Endothelial cell of umbilical vein (primary cell): ENCODE data around the gene GRAMD4. TPM values are rescaled to one million over a fixed set of nuclear protein-coding genes. Genes with fewer than 3 reads are reported as not detected.

ENCODE experiments used
- BruUV-seq: library from RNA; stranded (reverse); fragments of 400-500 nt; replicated peaks from 2 replicates; lab custom pipeline; 2021; lab: Mats Ljungman, UMichigan
- CTCF ChIA-PET: fragments of 300-600, 350-600 bp; sonication (Branson Sonifier 250); formaldehyde crosslinking; loops from one replicate; lab custom pipeline; 2021; ENCODE audit warnings: antibody characterized with exemption, inconsistent platforms; lab: Charles Lee
- POLR2A ChIA-PET: fragments of 300-600, 350-600 bp; sonication (Branson Sonifier 250); formaldehyde crosslinking; loops from one replicate; lab custom pipeline; 2021; ENCODE audit warnings: antibody characterized with exemption, inconsistent platforms; lab: Charles Lee
- DNase-seq: peaks from one replicate; pipeline ENCODE4 v3.0.0-alpha.2; 2011; ENCODE audit warnings: low read depth, low spot score
- FAIRE-seq: peaks from 2 replicates; lab custom pipeline; 2011; peaks lifted over from hg19 to GRCh38; lab: Jason Lieb, UNC
- H2AFZ ChIP-seq: 2 replicates; pipeline ENCODE4 v1.6.0; 2012; ENCODE audit warnings: low read depth, low read length, control low read depth, inconsistent platforms
- H3K27ac ChIP-seq: 2 replicates; pipeline ENCODE4 v1.5.1; 2011; ENCODE audit warnings: low read depth, mild to moderate bottlenecking, control low read depth, low read length, moderate library complexity; ENCODE audit not compliant: insufficient read depth
- H3K27me3 ChIP-seq, 2 experiments: 2 replicates each; pipeline versions ENCODE4 v1.6.0 to v1.6.1; 2011; ENCODE audit warnings: low read length in 2 of 2, mixed read lengths in 1 of 2; ENCODE audit not compliant: control insufficient read depth in 2 of 2, insufficient read depth in 2 of 2
- H3K36me3 ChIP-seq, 2 experiments: 2 replicates in 1 of 2; 3 replicates in 1 of 2; pipeline ENCODE4 v1.5.1; 2011; ENCODE audit warnings: low read length in 2 of 2, mild to moderate bottlenecking in 1 of 2, moderate library complexity in 1 of 2; ENCODE audit not compliant: control insufficient read depth in 2 of 2, insufficient read depth in 2 of 2; ENCODE audit errors: extremely low read depth in 1 of 2
- H3K4me1 ChIP-seq: 3 replicates; pipeline ENCODE4 v1.5.1; 2011; ENCODE audit warnings: mild to moderate bottlenecking, low read length; ENCODE audit not compliant: control insufficient read depth, insufficient read depth; ENCODE audit errors: extremely low read depth
- H3K4me2 ChIP-seq: 2 replicates; pipeline ENCODE4 v1.6.1; 2011; ENCODE audit warnings: low read length, control low read depth, mixed read lengths; ENCODE audit not compliant: insufficient read depth
- H3K4me3 ChIP-seq, 3 experiments: fragments of 200-600 bp in 1 of 3; sonication (generic), shearing (Covaris generic) in 1 of 3; replicated peaks in 1 of 3; 2 replicates each; pipeline ENCODE4 v1.5.1; 2011 to 2016; ENCODE audit warnings: control low read depth in 3 of 3, low read length in 3 of 3, mild to moderate bottlenecking in 2 of 3, inconsistent platforms in 1 of 3, low read depth in 1 of 3, moderate library complexity in 1 of 3; ENCODE audit not compliant: insufficient read depth in 1 of 3
- H3K79me2 ChIP-seq: 2 replicates; pipeline ENCODE4 v1.6.0; 2012; ENCODE audit warnings: low read length, inconsistent platforms; ENCODE audit not compliant: control insufficient read depth, insufficient read depth
- H3K9ac ChIP-seq: replicated peaks from 2 replicates; pipeline ENCODE3; 2011; ENCODE audit warnings: low read length, control low read depth; ENCODE audit not compliant: insufficient read depth; ENCODE audit errors: extremely low read depth
- H3K9me1 ChIP-seq: replicated peaks from 3 replicates; pipeline ENCODE4 v1.6.0; 2011; ENCODE audit warnings: mild to moderate bottlenecking, low read length; ENCODE audit not compliant: control insufficient read depth, insufficient read depth; ENCODE audit errors: extremely low read depth
- H3K9me3 ChIP-seq: replicated peaks from 2 replicates; pipeline ENCODE4 v1.5.1; 2012; ENCODE audit warnings: low read length, inconsistent platforms; ENCODE audit not compliant: control insufficient read depth, insufficient read depth
- H4K20me1 ChIP-seq: replicated peaks from 2 replicates; pipeline ENCODE3; 2011; ENCODE audit warnings: mild to moderate bottlenecking, low read length; ENCODE audit not compliant: control insufficient read depth, insufficient read depth; ENCODE audit errors: extremely low read depth
- EZH2 ChIP-seq: IDR thresholded peaks from 2 replicates; pipeline ENCODE4 v1.6.1; 2012; ENCODE audit warnings: borderline replicate concordance, low read depth, mild to moderate bottlenecking, moderate library complexity, low read length, inconsistent platforms; ENCODE audit not compliant: severe bottlenecking
- FOS ChIP-seq: IDR thresholded peaks from 2 replicates; pipeline ENCODE4 v1.6.1; 2011; ENCODE audit warnings: mild to moderate bottlenecking, low read length, moderate library complexity, borderline replicate concordance; ENCODE audit not compliant: insufficient read depth
- GATA2 ChIP-seq: IDR thresholded peaks from 2 replicates; pipeline ENCODE4 v1.7.0; 2011; ENCODE audit warnings: low read depth, mild to moderate bottlenecking, moderate library complexity, mixed read lengths, low read length; ENCODE audit not compliant: insufficient read length, insufficient read depth
- JUN ChIP-seq: IDR thresholded peaks from 2 replicates; pipeline ENCODE4 v1.6.1; 2011; ENCODE audit warnings: borderline replicate concordance, low read depth; ENCODE audit not compliant: insufficient read length, insufficient read depth
- MYC ChIP-seq: IDR thresholded peaks from one replicate; pipeline ENCODE4 v1.6.1; 2011; ENCODE audit warnings: mild to moderate bottlenecking, low read depth, low read length
- POLR2A ChIP-seq: IDR thresholded peaks from 2 replicates; pipeline ENCODE4 v1.6.1; 2012; ENCODE audit warnings: low read depth, mild to moderate bottlenecking, control low read depth, low read length
- POLR2AphosphoS5 ChIP-seq: IDR thresholded peaks from 2 replicates; pipeline ENCODE4 v1.6.1; 2012; ENCODE audit warnings: low read depth, mild to moderate bottlenecking, control low read depth, low read length, moderate library complexity; ENCODE audit not compliant: insufficient read depth
- dilution Hi-C: fragments of 300-500 bp; cut with MboI; formaldehyde crosslinking; loops from one replicate; pipeline ENCODE4 v1.15.0; 2019; ENCODE audit warnings: low sequenced_read_pairs; ENCODE audit not compliant: extremely low pct_ligation_motif_present
- intact Hi-C: fragments of 100-400 bp; cut with micrococcal nuclease; formaldehyde crosslinking; loops from one replicate; pipeline ENCODE4 v1.10.0; 2022
- polyA plus RNA-seq, 4 experiments: library from polyadenylated mRNA; depleted of rRNA in 3 of 4; stranded (reverse) in 3 of 4; unstranded in 1 of 4; fragments of >200 nt; gene quantifications; 2 replicates each; pipeline versions ENCODE4 v1.2.1 to v1.2.3, GENCODE V29; 2011 to 2012; ENCODE audit warnings: missing spikeins in 1 of 4
- total RNA-seq: library from RNA; stranded (reverse); gene quantifications from 2 replicates; pipeline ENCODE4 v1.2.3, GENCODE V29; 2021
- TF ChIP-seq, protein P1 (sequence below), 2 donors: IDR thresholded peaks; 1 replicate in 1 of 2; 2 replicates in 1 of 2; pipeline ENCODE4 v1.5.1; 2011; ENCODE audit warnings: low read length in 2 of 2, mild to moderate bottlenecking in 2 of 2, moderate library complexity in 2 of 2, control low read depth in 1 of 2, inconsistent platforms in 1 of 2, low read depth in 1 of 2; ENCODE audit not compliant: insufficient read depth in 1 of 2; ENCODE audit errors: extremely low read depth in 1 of 2
- TF ChIP-seq, protein P2 (sequence below): IDR thresholded peaks from 2 replicates; pipeline ENCODE4 v1.6.1; 2011; ENCODE audit not compliant: insufficient read depth, insufficient read length

Gene GRAMD4
- total and polyA plus RNA-seq, 2 donors (not counting 3 experiments of a cell fraction or from before 2014, with no cell fraction given): 5.9 to 14.8 TPM

- ChIA-PET POLR2A (no interaction called here), CTCF (no interaction called here)
- Histone ChIP-seq H3K27me3 (no peaks in the 10 kb centered on the region), H3K9me3 (no peaks in the 10 kb centered on the region), H2AFZ (no peak overlapping the region), H3K4me1 (no peaks in the 10 kb centered on the region), H3K36me3 (peaks cover 42 to 76% of the 10 kb centered on the region in 2 experiments), H3K79me2 (peaks cover 13% of the 10 kb centered on the region), H4K20me1 (no peaks in the 10 kb centered on the region), H3K27ac (no peak overlapping the region), H3K9ac (no peak overlapping the region), H3K9me1 (no peaks in the 10 kb centered on the region), H3K4me3 (no peak overlapping the region), H3K4me2 (no peak overlapping the region)
- TF ChIP-seq EZH2 (no peak), GATA2 (no peak), FOS (no peak), MYC (no peak), POLR2AphosphoS5 (no peak), JUN (no peak), POLR2A (no peak)
- TF ChIP-seq, protein P1, sequence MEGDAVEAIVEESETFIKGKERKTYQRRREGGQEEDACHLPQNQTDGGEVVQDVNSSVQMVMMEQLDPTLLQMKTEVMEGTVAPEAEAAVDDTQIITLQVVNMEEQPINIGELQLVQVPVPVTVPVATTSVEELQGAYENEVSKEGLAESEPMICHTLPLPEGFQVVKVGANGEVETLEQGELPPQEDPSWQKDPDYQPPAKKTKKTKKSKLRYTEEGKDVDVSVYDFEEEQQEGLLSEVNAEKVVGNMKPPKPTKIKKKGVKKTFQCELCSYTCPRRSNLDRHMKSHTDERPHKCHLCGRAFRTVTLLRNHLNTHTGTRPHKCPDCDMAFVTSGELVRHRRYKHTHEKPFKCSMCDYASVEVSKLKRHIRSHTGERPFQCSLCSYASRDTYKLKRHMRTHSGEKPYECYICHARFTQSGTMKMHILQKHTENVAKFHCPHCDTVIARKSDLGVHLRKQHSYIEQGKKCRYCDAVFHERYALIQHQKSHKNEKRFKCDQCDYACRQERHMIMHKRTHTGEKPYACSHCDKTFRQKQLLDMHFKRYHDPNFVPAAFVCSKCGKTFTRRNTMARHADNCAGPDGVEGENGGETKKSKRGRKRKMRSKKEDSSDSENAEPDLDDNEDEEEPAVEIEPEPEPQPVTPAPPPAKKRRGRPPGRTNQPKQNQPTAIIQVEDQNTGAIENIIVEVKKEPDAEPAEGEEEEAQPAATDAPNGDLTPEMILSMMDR (IDR thresholded peaks at IDR 0.05; ENCODE audit: extremely low read depth in 1 of 2, insufficient read depth in 1 of 2, low read depth in 1 of 2, low read length in 2 of 2): no peak
- TF ChIP-seq, protein P2, sequence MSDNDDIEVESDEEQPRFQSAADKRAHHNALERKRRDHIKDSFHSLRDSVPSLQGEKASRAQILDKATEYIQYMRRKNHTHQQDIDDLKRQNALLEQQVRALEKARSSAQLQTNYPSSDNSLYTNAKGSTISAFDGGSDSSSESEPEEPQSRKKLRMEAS: no peak
- BruUV-seq: no TSS peak
- dilution Hi-C loops (no loop called here), intact Hi-C loops (no loop called here)
- no peak for DNase-seq
- FAIRE-seq: no peak
Observed at GRCh38 chr22:46703996-46704370, 83.8 kb downstream of the GRAMD4 start.
